Activated T-cell treated with anti-CD3 and anti-CD28 coated beads, Interleukin-2, amount 50 U/mL, for 48 hours (primary cell): ENCODE results near the gene SLC4A9.
A peak's percentile ranks its signal among the peaks of the same experiment; 100 is the strongest.

Experiments
- DNase-seq, 2 experiments: peaks; one replicate each; pipeline ENCODE4 v3.0.0-alpha.2; 2020

The SLC4A9 gene

GRCh38 chr5:140362875-140363630 is 3.1 kb downstream of the SLC4A9 start:
- DNase-seq, result peak; percentile 94

GRCh38 chr5:140363631-140364471 is 3.9 kb downstream of the SLC4A9 start:
- no peak for DNase-seq

DNA sequence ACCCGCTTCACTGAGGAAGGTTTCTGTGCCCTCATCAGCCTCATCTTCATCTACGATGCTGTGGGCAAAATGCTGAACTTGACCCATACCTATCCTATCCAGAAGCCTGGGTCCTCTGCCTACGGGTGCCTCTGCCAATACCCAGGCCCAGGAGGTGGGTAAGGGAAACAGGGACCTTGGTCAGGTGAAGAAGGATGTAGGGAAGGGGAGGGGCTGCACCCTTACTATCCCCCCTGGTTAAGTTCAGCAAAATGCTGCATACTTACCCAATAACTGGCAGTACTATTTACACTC is 4.4 kb downstream of the SLC4A9 start:
- DNase-seq, result no peak

- no peak for DNase-seq
Observed at GRCh38 chr5:140365282-140365681, 5.3 kb downstream of the SLC4A9 start.

DNA sequence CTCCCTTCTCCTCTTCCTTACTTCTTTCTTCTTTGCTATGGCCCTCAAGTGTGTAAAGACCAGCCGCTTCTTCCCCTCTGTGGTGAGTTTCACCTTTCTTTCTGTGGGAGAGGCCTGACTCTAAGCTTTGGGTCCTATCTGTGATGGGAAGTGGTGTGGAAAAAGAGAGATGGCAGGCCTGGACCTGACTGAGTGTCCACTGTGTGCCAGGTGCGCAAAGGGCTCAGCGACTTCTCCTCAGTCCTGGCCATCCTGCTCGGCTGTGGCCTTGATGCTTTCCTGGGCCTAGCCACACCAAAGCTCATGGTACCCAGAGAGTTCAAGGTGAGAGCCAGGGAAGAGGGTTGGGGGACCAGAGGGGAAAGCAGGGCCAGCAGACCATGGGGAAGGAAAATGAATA is 5.9 kb downstream of the SLC4A9 start:
- DNase-seq, result no peak

DNA sequence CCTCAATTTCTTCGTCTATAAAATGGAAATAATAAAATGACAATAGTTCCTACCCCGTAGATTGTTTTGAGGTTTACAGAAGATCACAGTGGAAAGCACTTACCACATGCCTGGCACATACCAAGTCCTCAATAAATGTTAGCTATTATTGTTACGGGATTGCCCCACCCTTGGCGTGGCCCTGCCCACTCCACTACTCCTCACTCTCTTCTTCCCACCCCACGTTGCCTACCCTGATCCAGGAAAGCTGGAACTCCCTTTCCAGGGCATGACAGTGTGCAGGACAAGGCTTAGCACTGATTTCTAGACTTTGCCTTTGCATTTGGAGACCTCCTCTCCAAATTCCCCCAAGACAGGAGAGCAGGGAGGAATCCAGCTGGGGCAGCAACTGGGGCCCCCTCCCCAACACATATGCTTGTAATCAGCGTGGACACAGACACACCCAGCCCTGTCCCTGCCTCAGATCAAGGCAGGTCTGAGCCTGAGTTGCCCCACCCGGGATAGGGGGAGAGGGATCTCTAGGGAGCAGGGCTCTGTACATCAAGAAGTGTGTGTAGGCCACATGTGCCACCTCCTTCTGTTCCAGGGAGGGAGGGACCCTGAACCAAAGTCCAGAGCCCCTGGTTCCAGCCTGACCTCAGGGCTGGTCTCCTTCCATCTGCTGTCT is 6.7 kb downstream of the SLC4A9 start:
- no peak for DNase-seq

DNA sequence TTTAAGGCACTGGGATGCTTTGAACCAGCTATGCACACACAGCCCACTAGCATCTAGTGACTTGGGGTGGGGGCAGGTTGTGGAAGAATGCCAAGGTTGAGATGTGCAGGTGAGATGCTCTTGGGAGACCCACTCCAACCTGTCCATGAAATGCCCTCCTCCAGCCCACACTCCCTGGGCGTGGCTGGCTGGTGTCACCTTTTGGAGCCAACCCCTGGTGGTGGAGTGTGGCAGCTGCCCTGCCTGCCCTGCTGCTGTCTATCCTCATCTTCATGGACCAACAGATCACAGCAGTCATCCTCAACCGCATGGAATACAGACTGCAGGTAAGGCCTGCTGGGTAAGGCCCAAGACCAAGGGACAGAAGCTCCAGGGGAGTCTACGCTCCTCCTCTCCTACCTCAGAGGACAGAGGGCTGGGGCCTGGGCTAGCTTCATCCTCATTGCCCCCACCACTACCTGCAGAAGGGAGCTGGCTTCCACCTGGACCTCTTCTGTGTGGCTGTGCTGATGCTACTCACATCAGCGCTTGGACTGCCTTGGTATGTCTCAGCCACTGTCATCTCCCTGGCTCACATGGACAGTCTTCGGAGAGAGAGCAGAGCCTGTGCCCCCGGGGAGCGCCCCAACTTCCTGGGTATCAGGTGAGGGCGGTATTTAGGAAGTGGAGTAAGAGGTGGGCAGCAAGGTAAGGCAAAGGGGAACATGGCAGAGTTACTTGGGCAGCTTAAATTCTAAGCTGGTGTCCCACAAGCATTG is 7.4 kb downstream of the SLC4A9 start:
- DNase-seq, result no peak

GRCh38 chr5:140371356-140372151 is 11.6 kb downstream of the SLC4A9 start:
- no peak for DNase-seq

- peak; percentile 62 to 65 for DNase-seq
Observed at GRCh38 chr5:140372971-140373487, 13.0 kb downstream of the SLC4A9 start.

GRCh38 chr5:140381351-140381750 is 21.4 kb downstream of the SLC4A9 start:
- DNase-seq, result no peak

DNA sequence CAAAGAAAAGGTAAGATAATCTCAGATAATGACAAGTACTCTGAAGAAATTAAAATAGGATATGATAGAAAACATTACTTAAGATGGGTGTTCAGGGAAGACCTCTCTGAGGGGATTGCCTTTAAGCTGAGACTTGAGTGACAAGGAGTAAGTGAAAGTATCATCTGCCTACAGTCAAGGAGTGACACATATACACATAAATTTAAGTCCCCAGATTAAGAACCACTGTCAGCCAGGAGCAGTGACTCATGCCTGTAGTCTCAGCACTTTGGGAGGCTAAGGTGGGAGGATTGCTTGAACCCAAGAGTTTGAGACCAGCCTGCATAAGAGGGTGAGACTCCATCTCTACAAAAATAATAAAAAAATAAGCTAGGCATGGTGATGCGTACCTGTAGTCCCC is 22.0 kb downstream of the SLC4A9 start:
- DNase-seq, result peak in 1 of 2 experiments; percentile 36

DNA sequence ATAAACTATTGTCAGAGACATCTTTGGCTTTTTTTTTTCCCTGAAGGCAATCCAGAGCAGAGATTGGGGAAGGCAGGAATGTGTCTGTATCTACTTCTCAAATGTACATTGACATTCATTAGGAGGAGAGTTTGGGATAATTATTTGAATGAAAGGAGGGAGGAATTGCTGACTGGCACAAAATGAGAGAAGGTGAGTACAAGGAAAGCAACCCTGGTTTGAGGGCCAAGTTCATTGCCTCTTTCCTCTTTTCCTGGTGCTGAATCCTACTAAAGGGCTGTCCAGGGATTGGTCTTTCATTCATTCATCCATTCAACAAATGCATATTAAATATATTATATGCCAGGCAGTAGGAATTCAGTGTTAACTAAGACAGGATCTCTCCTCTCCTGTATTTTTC is 22.9 kb downstream of the SLC4A9 start:
- DNase-seq, result no peak

- no peak for DNase-seq
Observed at GRCh38 chr5:140383300-140383699, 23.3 kb downstream of the SLC4A9 start.

- no peak for DNase-seq
Observed at GRCh38 chr5:140388052-140388451, 28.1 kb downstream of the SLC4A9 start.

GRCh38 chr5:140391312-140391711 is 31.3 kb downstream of the SLC4A9 start:
- DNase-seq, result no peak

DNA sequence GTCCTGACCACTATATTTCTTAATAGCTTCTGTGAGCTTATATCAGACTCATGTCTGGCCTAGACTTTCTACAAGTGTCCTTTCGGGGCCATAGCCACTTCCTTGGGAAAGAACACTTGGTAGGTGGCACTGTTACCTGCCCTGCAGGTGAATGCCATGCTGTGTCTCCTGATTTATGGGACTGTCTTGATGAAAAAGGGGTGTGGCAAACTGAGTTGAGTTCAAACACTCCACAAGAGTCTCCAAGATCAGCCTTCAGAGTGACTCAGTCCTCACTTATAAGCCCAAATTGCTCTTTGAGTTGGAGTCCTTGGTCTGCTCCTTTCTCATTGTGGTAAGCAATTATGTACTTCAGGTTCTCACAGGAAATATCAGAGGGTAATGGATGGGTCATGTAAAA is 31.7 kb downstream of the SLC4A9 start:
- DNase-seq, result no peak

GRCh38 chr5:140393738-140394137 is 33.7 kb downstream of the SLC4A9 start:
- no peak for DNase-seq

- DNase-seq, result no peak
Observed at GRCh38 chr5:140398379-140398811, 38.4 kb downstream of the SLC4A9 start.

- peak in 1 of 2 experiments; percentile 23 for DNase-seq
Observed at GRCh38 chr5:140399979-140400729, 40.2 kb downstream of the SLC4A9 start.

GRCh38 chr5:140400730-140401361 is 40.9 kb downstream of the SLC4A9 start:
- DNase-seq, result peak; percentile 92 to 93
